Measurements from ENCODE around the gene SPIRE1.

DNA sequence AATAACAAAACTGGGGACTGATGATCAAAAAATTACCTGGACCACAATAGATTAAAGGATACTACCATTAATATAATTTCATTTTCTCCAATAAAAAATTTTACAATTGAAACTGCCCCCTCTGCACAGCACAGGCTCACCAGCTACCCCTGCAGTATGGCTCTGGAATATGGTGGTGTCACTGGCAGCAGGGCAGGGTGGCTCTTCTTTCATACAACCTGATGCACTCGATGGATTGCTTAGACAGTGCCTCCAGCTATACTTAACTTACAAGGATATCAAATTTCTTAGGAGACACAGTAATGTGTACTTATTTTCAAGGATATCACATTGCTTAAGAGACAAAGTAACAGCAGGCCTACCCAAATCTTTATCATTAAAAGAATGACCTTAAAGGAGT lies 126.2 kb downstream of the SPIRE1 start:
- TF ChIP-seq CTCF (IDR thresholded peaks at IDR 0.05) (no peak), POLR2A (IDR thresholded peaks at IDR 0.05) (no peak)

Measured in Peyer's patch (tissue), 4 donors.